NCI-H82 (cell line): ENCODE data around the gene MDC1.
A peak's percentile ranks its signal among the peaks of the same experiment; 100 is the strongest.

Source experiments
- DNase-seq: peaks from one replicate; lab custom pipeline; 2025; lab: John Stamatoyannopoulos, UW

MDC1 gene

DNA sequence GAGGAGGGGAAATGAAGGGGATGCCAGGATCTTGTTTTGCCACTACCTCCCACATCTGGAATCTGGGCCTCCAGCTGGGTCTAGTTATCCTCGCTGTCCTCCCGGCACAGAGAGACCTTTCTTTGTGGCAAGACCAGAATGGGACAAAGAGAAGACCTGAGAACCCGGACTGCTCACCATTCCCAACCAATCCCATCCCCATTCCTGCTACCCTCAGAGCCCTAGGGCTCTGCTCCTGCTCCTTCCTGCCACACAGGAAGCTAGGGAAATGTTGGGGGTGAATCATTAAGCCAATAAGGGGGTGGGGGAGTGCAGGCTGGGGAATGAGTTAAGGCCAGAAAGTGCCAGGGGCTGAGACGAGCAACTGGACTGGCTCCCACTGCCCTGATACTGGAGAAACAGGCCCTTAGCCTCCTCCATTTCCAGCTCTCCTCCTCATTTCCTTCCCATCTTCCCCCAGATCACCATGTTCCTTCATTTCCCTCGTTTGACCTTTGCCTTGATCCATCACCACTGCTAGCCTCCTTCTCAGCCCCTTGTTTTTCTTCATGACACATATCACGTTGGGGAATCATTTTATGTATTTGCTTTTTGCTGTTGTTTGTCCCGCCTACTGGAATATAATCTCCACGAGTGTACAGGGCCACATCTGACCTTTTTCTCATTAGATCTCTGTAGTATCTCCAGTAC is 31.9 kb upstream of the MDC1 start:
- no peak for DNase-seq

DNA sequence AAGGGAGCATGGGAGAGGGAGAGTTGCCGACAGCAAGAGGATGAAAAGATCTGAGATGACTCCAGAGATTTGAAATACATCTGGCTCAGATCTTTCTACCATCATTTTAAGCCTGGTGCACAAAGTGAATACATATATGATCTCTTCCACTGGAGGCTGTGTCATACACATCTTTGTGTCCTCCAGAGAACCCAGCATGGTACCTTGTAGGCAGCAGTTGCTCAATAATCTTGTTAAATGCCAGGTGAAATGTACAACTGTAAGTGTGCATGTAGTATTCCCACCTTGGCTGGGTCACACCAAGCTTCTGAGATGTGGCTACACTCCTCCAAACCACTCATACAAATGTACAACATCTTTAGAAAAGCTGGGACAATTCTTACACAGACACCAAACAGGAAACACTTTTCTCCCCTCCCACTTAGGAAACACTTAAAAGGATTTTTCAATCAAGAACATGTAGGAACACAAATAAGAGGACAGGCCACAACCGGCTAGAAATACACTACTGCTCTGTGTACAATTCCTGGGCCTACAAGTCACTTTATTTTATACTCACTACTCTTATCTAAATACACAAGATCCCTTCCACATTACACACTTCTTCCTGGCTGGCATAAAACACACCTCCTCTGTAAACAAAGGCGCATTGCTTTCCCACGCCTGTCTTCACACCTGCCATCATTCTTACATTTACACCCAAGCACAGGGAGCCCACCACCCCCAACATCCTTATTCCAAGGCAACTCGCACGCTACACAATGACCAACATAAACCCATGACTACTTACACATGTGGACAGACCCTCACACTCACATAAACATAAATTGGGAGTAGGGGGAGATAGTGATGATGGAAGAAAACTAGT is 31.1 kb upstream of the MDC1 start:
- no peak for DNase-seq

DNA sequence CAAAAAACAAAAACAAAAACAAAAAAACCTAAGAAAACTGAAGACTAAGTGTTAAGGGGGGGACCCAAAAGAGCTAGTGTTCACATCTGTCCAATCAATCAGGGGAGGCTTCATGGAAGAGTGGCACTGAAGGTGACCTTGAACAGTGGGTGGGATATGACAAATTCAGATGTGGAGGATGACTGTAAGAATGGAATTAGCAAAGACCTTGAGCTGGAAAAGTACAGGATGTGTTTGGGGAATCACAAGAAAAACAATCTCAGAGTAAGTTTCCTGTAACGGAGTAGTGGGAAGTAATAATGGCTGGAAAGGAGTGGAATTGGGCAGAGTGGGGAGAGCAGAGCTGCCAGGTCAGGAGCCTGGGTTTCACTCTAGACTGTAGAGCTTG is 30.2 kb upstream of the MDC1 start:
- no peak for DNase-seq

DNA sequence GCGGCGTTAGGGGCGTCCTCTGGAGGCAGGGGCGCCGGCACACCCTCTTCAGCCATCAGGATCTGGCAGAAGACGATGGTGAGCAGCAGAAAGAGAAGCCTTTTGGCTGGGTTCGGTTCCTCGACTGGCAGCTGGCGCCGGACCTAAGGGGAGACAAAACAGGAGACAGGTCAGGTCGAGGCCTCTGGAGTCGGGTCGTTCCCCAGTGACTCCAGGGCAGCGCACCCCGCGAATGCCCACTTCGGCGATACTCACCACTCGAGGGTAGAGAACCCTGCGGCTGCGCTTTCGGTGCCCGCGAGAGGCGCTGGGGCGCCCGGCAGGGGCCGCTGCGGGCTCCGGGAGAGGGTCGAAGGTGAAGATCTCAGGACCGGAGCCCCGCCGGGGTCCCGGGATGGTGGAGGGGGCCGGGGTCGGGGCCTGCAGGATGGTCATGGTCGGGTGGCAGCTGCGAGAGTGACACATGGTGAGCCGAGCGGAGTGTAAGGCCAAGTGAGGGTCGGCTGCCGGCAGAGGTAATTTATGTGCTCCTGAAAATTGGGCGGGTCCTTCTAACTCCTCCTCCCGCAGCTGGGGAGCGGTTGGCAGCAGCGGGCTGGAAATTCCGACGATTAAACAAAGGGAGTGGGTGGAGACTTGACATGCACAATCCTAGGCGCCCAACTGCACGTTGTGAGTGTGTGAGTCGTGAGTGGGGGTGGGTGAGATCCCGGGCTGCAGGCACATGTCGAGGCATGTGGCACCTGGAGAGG is 27.1 kb upstream of the MDC1 start, which contains the start of gene IER3:
Gene IER3 (minus strand): TSS at position 494 of the 752 bp plus-strand sequence. CDS start 29 bp downstream, at position 465.
- DNase-seq = peak; percentile 77

- DNase-seq = no peak
These were observed 26.3 kb upstream of the MDC1 start for GRCh38 chr6:30743099-30744053.

GRCh38 chr6:30742316-30743098 is 25.4 kb upstream of the MDC1 start, which contains the start of gene FLOT1:
TSS of gene FLOT1 (minus strand) at chr6:30742687. CDS start at chr6:30742189, 498 bp downstream.
- DNase-seq = peak; percentile 93

DNA sequence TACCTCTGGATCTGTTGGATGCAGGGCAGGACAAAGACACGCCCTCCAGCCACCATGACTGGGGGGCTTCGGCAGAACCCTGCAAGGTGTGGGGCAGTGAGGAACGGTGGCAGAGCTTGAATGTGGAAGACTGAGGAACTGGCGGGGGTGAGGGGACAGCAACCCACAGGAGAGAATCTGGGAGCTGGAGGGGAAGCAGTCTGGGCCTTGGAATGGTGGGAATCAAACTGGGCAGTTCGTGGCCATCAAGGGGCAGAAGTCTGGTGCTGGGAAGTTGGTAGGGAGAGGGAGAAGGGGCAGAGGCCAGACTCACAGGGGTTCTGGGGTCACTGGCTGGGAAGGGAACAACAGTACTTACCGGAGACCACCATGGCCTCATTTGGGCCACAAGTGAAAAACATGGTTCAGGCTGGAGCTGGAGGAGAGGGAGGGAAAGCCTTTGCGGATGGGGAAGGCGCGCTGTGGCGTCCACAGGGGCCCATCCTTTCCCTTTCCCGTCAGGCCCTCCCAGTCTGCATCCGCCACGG is 24.8 kb upstream of the MDC1 start:
- DNase-seq = no peak

DNA sequence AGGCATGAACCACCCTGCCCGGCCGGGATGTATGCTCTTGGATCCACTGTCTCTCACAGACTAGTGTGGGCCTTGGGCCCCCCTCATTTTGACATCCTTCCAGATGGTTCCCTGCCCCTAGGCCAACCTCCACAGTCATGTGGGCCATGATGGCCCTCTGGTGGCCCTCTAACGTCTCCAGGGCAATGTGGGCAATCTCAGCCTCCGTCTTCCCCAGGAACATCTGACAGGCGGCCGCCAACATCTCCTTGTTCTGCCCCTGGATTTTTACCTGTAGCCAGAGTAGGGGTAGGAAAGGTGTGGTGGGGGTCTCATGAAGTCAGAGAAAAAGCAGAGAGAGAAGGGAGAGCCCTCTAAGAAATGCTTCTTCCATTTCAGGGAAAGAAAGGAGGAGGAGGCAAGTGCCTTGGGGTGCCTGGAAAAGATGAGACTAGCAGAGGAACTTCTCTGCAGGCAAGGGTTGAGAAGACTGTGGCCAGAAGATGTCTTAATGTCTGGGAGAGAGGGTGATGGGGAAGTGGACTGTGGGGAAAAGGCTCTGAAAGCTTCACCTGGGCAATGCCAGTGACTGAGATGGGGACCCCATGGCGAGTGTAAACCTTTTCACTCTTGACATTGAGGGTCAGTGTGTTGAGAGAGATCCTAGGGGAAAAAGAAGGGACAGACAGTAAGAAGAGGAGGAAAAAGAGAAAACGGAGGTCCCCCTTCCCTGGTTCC is 24.1 kb upstream of the MDC1 start:
- no peak for DNase-seq

DNA sequence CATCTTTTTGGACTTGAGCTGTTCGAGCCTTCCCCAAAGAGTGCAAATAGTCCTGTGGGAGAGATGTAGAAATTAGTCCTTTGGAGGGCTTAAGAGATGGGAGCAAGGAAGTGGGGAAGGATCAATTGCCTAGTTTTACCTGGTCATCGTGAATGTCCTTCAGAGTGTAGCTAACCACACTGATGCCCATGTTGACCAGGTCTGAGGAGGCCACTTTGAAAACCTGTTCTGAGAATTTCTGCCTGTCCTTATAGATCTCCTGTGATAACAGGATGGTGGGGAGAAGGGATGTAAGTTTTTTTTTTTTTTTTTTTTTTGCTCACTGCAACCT is 23.4 kb upstream of the MDC1 start:
- no peak for DNase-seq

- DNase-seq = no peak
These were observed 21.5 kb upstream of the MDC1 start for GRCh38 chr6:30738532-30738931.

DNA sequence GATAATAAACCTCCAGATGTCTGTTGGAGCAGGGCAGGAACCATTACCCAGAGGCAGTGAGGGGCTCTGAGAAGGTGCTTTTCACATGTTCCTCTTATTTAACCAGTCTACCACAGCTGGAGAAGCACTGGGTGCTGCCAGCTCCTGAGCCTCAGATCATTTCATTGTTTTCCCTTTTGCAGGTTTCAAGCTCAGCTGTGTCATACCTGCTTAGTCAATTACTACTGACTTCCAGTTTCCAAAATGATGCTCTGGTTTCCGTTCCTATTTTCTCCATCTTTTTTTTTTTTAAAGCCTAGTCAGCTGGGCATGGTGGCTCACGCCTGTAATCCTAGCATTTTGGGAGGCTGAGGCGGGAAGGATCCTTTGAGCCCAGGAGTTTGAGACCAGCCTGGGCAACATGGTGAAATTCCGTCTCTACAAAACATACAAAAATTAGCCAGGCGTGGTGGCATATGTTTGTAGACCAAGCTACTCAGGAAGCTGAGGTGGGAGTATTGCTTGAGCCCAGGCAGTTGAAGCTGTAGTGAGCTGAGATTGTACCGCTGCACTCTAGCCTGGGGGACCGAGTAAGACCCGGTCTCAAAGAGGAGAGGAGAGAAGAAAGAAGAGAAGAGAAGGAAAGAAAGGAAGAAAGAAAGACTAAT is 18.7 kb upstream of the MDC1 start:
- no peak for DNase-seq

GRCh38 chr6:30732237-30732943 is 15.3 kb upstream of the MDC1 start:
- DNase-seq = no peak

- DNase-seq = peak; percentile 92
These were observed 13.7 kb upstream of the MDC1 start for GRCh38 chr6:30730601-30731435.

GRCh38 chr6:30727920-30728553 is 11.0 kb upstream of the MDC1 start:
- DNase-seq = no peak

DNA sequence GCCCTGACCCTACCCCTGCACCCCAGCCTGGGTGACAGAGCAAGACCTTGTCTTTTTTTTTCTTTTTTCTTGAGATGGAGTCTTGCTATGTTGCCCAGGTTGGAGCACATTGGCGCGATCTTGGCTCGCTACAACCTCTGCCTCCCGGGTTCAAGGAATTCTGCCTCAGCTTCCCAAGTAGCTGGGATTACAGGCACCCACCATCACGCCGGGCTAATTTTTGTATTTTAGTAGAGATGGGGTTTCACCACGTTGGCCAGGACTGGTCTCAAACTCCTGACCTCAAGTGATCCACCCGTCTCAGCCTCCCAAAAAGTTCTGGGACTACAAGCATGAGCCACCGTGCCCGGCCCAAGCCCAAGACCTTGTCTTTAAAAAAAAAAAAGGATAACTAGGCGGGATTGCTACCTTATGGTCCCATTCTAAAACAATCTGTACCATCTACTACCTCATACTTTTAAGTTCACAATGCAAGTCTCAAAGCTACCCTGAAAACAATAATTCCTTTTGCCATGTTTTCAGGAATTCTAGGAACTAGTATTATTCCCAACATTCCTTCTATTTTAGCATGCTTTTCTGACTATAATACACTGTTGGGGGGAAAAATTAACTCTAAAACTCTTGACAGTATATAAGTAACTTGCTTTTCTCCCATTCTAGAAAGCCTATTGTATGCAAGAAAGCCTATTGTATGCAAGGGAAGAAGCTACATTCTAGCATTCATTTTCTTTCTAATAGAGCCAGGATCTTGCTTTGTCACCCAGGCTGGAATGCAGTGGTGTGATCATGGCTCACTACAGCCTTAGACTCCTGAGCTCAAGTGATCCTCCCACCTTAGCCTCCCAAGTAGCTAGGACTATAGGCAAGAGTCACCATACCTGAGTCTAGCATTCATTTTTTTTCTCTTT is 9.7 kb upstream of the MDC1 start:
- no peak for DNase-seq
